Measurements from ENCODE around the gene SORBS1. TPM values are rescaled to one million over a fixed set of nuclear protein-coding genes. Genes with fewer than 3 reads are reported as not detected.

SORBS1 gene
- total and polyA plus RNA-seq, 9 of the 15 experiments (the other 6 are each of a cell fraction or from before 2014, with no cell fraction given): 2.0 to 13.3 (median 6.5) TPM

DNA sequence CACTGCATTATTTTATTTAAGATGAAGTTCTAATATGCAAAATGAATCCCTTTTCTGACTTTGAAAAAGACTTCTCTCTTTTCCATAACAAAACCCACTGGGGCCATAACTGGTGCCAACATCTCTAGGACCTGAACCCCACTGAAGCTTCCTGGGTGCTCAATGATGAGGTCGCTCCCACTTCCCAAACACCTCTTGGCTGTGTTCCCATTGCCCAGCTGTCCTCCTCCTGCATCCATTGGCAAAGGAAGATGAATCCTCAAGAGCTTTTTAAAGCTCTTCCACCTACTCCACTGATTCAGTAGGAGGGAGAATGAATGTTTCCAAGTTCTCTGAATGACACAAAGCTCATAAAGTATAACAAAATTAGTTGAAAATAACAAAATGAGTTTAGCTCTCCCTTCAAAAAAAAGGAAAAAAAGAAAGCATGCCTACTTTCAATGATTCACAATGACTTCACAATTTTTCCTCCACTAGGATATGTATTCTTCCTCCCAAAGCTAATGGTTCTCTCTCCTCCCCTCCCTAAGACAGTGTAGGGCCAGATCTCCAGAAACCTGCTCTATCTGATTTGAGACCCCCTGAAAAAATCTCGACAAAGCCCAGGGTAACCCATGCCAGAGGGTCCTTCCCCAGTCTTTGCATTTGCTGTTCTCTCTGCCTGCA lies 64.8 kb downstream of the SORBS1 start (continued):
- TF ChIP-seq, protein P1, sequence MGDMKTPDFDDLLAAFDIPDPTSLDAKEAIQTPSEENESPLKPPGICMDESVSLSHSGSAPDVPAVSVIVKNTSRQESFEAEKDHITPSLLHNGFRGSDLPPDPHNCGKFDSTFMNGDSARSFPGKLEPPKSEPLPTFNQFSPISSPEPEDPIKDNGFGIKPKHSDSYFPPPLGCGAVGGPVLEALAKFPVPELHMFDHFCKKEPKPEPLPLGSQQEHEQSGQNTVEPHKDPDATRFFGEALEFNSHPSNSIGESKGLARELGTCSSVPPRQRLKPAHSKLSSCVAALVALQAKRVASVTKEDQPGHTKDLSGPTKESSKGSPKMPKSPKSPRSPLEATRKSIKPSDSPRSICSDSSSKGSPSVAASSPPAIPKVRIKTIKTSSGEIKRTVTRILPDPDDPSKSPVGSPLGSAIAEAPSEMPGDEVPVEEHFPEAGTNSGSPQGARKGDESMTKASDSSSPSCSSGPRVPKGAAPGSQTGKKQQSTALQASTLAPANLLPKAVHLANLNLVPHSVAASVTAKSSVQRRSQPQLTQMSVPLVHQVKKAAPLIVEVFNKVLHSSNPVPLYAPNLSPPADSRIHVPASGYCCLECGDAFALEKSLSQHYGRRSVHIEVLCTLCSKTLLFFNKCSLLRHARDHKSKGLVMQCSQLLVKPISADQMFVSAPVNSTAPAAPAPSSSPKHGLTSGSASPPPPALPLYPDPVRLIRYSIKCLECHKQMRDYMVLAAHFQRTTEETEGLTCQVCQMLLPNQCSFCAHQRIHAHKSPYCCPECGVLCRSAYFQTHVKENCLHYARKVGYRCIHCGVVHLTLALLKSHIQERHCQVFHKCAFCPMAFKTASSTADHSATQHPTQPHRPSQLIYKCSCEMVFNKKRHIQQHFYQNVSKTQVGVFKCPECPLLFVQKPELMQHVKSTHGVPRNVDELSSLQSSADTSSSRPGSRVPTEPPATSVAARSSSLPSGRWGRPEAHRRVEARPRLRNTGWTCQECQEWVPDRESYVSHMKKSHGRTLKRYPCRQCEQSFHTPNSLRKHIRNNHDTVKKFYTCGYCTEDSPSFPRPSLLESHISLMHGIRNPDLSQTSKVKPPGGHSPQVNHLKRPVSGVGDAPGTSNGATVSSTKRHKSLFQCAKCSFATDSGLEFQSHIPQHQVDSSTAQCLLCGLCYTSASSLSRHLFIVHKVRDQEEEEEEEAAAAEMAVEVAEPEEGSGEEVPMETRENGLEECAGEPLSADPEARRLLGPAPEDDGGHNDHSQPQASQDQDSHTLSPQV (IDR thresholded peaks at IDR 0.05): 0 out of 2 replicates have a peak, but pooled peaks have one; percentile 49
- TF ChIP-seq MAFG (tag; conservative IDR thresholded peaks at IDR 0.05) (peak; percentile 50), NFIC (IDR thresholded peaks at IDR 0.05) (peak; percentile 44), ZNF644 (tag; IDR thresholded peaks at IDR 0.05; ENCODE audit: low read depth) (no peak), NFE2 (IDR thresholded peaks at IDR 0.05; ENCODE audit: low read depth) (peak; percentile 55; the same call in 1 of the 2 replicates), ZNF785 (CRISPR knock-in tag; IDR thresholded peaks at IDR 0.05) (no peak), ZNF444 (CRISPR knock-in tag; IDR thresholded peaks at IDR 0.05) (no peak), GTF2B (IDR thresholded peaks at IDR 0.05; ENCODE audit: extremely low read depth, insufficient read length) (no peak), ZNF224 (CRISPR knock-in tag; IDR thresholded peaks at IDR 0.05) (no peak)
